Left cardiac atrium (tissue), 4 donors: ENCODE data around the gene IDUA. TPM values are rescaled to one million over a fixed set of nuclear protein-coding genes. Genes with fewer than 3 reads are reported as not detected.
A peak's percentile ranks its signal among the peaks of the same experiment; 100 is the strongest.

Source experiments
- ATAC-seq, 2 donors: fragments of 200-7000 bp; cut with Tn5 transposase; one replicate each; pipeline ENCODE4 v1.9.1; 2020; ENCODE audit warnings: mild to moderate bottlenecking in 2 of 2, moderate library complexity in 2 of 2
- DNase-seq: peaks from one replicate; pipeline ENCODE4 v3.0.0-alpha.2; 2020
- intact Hi-C, 2 donors: fragments of 100-400 bp; cut with DNase I; formaldehyde crosslinking; loops; one replicate each; pipeline versions ENCODE4 v1.14.1 to v1.15.1; 2022 to 2023
- total RNA-seq, 2 donors: library from RNA; stranded (reverse); fragmentation: NEBNext Ultra II Directional; extraction: Animal tissue kit (Norgen Biotek cat#: 25700); gene quantifications; one replicate each; pipeline ENCODE4 v1.2.1, GENCODE V29; 2021
- donor health status: DM: no; HTN: yes; CAD: no.
- donor health status: DM: no; HTN: yes; CAD: no; lungs with severe emphysema.
- donor health status: DM: yes; HTN: yes; CAD: no.
- donor health status: Dilated cardiomyopathy.

The IDUA gene
- total RNA-seq, 2 donors from 2014 or later, result 15.4 to 18.7 TPM

GRCh38 chr4:955161-955921, 31.5 kb upstream of the IDUA start:
- ATAC-seq (no peak), DNase-seq (no peak)
- intact Hi-C loops, result no loop called here

- no peak for DNase-seq
- ATAC-seq, result no peak
- intact Hi-C loops, result no loop called here
Observed at GRCh38 chr4:955931-956381, 30.9 kb upstream of the IDUA start.

- DNase-seq (no peak), ATAC-seq (no peak)
- intact Hi-C loops, result no loop called here
Observed at GRCh38 chr4:956531-957230, 30.2 kb upstream of the IDUA start.

- no peak for DNase-seq
- ATAC-seq, result no peak
- intact Hi-C loops, result no loop called here
Observed at GRCh38 chr4:957231-957580, 29.6 kb upstream of the IDUA start.

- ATAC-seq (no peak), DNase-seq (no peak)
- intact Hi-C loops, result no loop called here
Observed at GRCh38 chr4:957581-958313, 29.1 kb upstream of the IDUA start.

- intact Hi-C loops, result no loop called here
- ATAC-seq, result no peak
- DNase-seq, result no peak
Observed at GRCh38 chr4:958314-958665, 28.6 kb upstream of the IDUA start.

- no peak for DNase-seq
- intact Hi-C loops, result no loop called here
- no peak for ATAC-seq
Observed at GRCh38 chr4:958696-959337, 28.0 kb upstream of the IDUA start.

GRCh38 chr4:959338-960139, 27.3 kb upstream of the IDUA start:
- no peak for DNase-seq
- intact Hi-C loops, result no loop called here
- no peak for ATAC-seq

- DNase-seq, result no peak
- ATAC-seq, result peak; percentile 1 to 6
- intact Hi-C loops, result no loop called here
Observed at GRCh38 chr4:960140-960635, 26.7 kb upstream of the IDUA start.

GRCh38 chr4:960636-961350, 26.1 kb upstream of the IDUA start:
- intact Hi-C loops, result no loop called here
- DNase-seq, result no peak
- no peak for ATAC-seq

GRCh38 chr4:961351-962230, 25.3 kb upstream of the IDUA start:
- intact Hi-C loops, result no loop called here
- ATAC-seq (no peak), DNase-seq (no peak)

GRCh38 chr4:962231-963208, 24.3 kb upstream of the IDUA start:
- DNase-seq (no peak), ATAC-seq (no peak)
- intact Hi-C loops, result no loop called here

GRCh38 chr4:963276-964225, 23.3 kb upstream of the IDUA start:
- ATAC-seq (no peak), DNase-seq (peak; percentile 11)
- intact Hi-C loops, result no loop called here

GRCh38 chr4:964346-965025, 22.4 kb upstream of the IDUA start:
- ATAC-seq (no peak), DNase-seq (no peak)
- intact Hi-C loops, result no loop called here
